Globus pallidus (tissue), 1 donor: Measurements from ENCODE around the gene PICALM.
A peak's percentile ranks its signal among the peaks of the same experiment; 100 is the strongest.
"Not testable (repeated sequence)": the region's sequence is repeated elsewhere in the genome, so short reads cannot be mapped to it uniquely, and the experiment has no call there.

Source experiments
- DNase-seq: peaks from one replicate; pipeline ENCODE4 v3.0.0-alpha.2; 2015; ENCODE audit warnings: low spot score

Gene PICALM

GRCh38 chr11:86068951-86069407 lies at the start of gene PICALM:
PICALM (minus strand) TSS chr11:86069084; CDS start chr11:86068780, 304 bp downstream.
- DNase-seq = peak; percentile 99

GRCh38 chr11:86118253-86118652 lies 49.4 kb upstream of the PICALM start:
- no peak for DNase-seq

GRCh38 chr11:86117712-86118063 lies 48.8 kb upstream of the PICALM start:
- DNase-seq = no peak

GRCh38 chr11:86117001-86117711 lies 48.3 kb upstream of the PICALM start:
- no peak for DNase-seq

GRCh38 chr11:86116386-86116726 lies 47.5 kb upstream of the PICALM start:
- no peak for DNase-seq

GRCh38 chr11:86115542-86116385 lies 46.9 kb upstream of the PICALM start:
- no peak for DNase-seq

- no peak for DNase-seq
These were observed 40.2 kb upstream of the PICALM start for GRCh38 chr11:86108890-86109638.

- DNase-seq = no peak
These were observed 39.3 kb upstream of the PICALM start for GRCh38 chr11:86108191-86108590.

- DNase-seq = no peak
These were observed 38.0 kb upstream of the PICALM start for GRCh38 chr11:86106916-86107315.

- DNase-seq = not testable (repeated sequence)
These were observed 37.1 kb upstream of the PICALM start for GRCh38 chr11:86106031-86106430.

- not testable (repeated sequence) for DNase-seq
These were observed 36.7 kb upstream of the PICALM start for GRCh38 chr11:86105601-86106000.

- DNase-seq = peak; percentile 91
These were observed 34.9 kb upstream of the PICALM start for GRCh38 chr11:86103808-86104207.

- no peak for DNase-seq
These were observed 33.1 kb upstream of the PICALM start for GRCh38 chr11:86101941-86102407.

- DNase-seq = no peak
These were observed 32.6 kb upstream of the PICALM start for GRCh38 chr11:86101493-86101892.

GRCh38 chr11:86099874-86100273 lies 31.0 kb upstream of the PICALM start:
- no peak for DNase-seq

- no peak for DNase-seq
These were observed 29.1 kb upstream of the PICALM start for GRCh38 chr11:86097980-86098379.

- DNase-seq = peak; percentile 24
These were observed 22.7 kb upstream of the PICALM start for GRCh38 chr11:86091566-86091965.

GRCh38 chr11:86091086-86091485 lies 22.2 kb upstream of the PICALM start:
- DNase-seq = no peak

GRCh38 chr11:86089659-86090058 lies 20.8 kb upstream of the PICALM start:
- no peak for DNase-seq

- DNase-seq = not testable (repeated sequence)
These were observed 18.8 kb upstream of the PICALM start for GRCh38 chr11:86087688-86088087.

GRCh38 chr11:86087256-86087655 lies 18.4 kb upstream of the PICALM start:
- DNase-seq = no peak

- no peak for DNase-seq
These were observed 12.6 kb upstream of the PICALM start for GRCh38 chr11:86081455-86081854.
